Activated naive CD4-positive, alpha-beta T cell treated with Interleukin-2 at 50 U/mL for 16 hours (primary cell): ENCODE data around the gene EIF3B.
"Not testable (repeated sequence)": the region's sequence is repeated elsewhere in the genome, so short reads cannot be mapped to it uniquely, and the experiment has no call there.

ENCODE experiments used
- DNase-seq: peaks from one replicate; pipeline ENCODE4 v3.0.0-alpha.2; 2020

EIF3B gene

DNA sequence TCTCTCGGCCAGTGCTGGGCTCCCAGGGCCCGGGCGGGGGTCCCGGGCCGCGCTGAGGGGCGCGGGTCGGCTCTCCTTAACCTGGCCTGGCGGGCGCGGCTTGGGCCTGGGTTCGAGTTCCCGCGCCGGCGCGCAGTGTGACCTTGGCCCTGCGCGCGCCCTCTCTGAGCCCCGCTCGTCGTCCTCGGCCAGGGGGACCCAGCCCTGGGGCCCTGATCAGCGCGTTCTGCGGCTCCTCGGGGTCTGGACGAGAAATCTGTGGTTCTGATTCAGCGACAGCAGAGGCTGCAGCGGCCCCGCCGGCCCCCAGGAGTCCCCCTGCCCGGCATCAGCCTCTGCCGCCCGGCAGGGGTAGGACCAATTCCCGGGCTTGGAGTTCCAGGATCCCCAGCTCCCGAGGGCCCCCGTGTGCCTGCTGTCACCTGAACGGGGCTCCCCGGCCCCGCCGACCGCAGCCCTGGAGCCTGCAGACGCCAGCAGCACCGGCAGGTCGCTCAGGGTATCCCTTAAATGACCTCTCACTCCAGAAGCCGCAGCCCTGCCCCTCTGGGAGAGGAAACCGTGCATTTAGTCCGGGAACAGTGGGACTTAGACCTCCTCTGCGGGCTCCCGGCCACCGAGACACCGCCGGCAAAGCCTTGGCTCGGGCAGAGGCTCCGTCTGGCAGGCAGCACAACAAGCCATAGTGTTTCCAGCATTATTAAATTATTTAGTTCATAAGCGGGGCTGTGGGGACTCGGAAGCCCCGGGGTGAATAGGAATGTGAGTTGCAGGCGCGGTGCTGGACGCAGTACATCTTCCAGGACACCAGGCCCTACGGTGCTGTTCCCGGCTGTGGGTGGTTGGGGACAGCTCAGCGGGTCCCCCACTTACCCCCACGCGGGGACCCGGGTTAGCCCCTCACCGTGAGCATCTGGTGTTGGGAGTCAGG is 49.4 kb downstream of the EIF3B start:
- DNase-seq: peak; percentile 29

DNA sequence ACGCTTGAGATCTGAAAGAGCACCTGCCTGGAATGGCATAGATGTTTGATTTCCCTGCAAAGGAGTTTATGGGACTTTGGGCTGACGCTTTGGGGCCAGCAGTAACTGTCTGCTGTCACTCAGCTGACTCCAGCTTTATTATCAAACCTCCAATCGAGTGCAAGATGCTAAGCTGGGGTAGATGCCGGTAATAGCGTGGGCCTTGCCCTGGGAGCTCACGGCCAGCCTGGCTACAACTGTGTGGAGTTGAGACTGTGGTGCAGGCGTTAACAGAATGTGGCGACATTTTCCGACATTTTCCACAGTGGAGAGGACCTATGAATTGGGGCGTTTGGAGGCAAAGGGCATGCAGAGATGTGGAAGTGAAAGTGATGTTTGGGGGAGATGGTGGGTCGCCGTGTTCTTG is 50.1 kb downstream of the EIF3B start:
- DNase-seq: no peak

DNA sequence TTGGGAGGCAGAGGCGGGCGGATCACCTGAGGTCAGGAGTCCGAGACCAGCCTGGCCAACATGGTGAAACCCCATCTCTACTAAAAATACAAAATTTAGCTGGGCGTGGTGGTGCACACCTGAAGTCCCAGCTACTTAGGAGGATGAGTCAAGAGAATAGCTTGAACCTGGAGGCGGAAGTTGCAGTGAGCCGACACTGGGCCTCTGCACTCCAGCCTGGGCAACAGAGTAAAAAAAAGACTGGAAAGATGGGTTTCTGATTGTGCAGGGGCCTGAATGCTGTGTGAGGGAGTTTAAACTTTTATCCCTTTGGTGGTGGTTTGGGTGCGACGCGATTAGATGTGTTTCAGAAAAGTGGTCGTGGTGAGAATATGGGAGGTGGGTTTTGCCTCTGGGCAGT is 50.6 kb downstream of the EIF3B start:
- DNase-seq: no peak

DNA sequence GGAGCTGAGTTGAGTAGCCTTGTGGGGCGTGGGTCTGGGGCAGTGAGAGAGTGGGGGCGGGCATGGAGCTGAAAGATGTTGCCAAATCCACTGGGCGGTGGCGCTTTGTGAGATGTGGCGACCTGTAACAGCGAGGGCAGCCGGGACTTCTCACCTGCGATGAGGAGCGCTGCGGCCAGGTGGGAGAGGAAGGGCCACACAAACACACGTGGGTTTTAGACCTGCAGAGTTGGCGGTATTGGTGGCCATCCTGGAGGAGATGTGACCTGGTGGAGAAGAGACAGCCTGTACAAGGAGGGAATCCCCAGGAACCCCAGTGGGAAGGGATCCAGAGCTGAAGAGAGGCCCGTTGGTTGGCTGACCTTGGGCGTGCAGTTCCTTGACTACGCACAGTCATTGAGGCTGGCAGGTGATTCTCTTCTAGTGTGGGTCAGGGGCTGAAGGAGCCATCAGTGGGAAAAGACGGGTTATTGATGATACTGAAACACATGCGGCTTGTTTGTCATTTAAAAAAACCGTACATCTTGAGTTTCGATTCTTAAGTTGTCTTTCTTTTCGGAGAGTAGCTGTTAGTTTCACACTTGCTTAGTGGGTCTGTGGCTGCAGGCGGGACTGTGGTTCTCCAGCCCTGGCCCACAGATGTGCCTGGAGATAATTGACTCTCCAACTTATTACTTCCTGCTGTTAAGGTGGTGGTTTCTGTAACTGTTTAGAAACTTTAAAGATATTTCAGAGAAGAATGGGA is 51.1 kb downstream of the EIF3B start:
- DNase-seq: peak; percentile 70

DNA sequence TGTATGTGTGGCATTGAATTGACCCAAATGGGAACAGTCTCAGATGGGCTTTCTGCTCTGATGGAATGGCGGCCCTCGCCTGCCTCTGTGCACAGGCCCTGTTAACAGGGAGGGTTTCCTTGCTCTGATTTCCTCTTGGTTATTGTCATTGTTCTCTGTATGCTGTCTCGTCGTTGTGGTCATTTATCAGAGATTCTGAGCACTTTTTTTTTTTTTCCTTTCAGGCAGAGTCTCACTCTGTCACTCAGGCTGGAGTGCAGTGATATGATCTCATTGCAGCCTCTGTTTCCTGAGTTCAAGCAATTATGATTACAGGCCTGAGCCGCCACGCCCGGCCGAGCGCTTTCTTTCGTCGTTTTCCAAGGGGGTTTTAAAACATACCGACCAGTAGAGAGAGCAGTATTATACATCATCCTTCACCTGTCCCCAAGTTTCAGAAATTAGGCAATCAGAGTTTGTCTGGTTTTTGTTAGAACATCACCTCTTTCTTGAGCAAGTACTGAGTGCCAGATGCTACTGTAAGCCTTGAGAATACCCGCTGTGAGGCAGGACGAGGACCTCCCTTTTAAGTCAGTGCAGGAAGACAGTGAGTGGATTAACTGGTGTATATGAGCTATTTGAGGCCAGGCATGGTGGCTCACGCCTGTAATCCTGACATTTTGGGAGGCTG is 55.3 kb downstream of the EIF3B start:
- DNase-seq: no peak

DNA sequence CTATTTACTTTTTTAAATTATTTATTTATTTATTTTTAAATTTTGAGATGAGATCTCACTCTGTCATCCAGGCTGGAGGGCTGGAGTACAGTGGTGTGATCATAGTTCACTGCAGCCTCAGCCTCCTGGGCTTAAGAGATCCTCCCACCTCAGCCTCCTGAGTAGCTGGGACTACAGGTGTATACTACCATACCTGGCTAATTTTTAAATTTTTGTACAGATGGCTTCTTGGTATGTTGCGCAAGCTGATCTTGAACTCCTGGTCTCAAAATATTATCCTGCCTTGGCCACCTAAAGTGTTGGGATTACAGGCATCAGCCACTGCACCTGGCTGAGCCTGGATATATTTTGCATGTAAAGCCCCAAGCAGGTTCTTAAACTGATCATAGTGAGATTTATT is 56.4 kb downstream of the EIF3B start:
- no peak for DNase-seq

DNA sequence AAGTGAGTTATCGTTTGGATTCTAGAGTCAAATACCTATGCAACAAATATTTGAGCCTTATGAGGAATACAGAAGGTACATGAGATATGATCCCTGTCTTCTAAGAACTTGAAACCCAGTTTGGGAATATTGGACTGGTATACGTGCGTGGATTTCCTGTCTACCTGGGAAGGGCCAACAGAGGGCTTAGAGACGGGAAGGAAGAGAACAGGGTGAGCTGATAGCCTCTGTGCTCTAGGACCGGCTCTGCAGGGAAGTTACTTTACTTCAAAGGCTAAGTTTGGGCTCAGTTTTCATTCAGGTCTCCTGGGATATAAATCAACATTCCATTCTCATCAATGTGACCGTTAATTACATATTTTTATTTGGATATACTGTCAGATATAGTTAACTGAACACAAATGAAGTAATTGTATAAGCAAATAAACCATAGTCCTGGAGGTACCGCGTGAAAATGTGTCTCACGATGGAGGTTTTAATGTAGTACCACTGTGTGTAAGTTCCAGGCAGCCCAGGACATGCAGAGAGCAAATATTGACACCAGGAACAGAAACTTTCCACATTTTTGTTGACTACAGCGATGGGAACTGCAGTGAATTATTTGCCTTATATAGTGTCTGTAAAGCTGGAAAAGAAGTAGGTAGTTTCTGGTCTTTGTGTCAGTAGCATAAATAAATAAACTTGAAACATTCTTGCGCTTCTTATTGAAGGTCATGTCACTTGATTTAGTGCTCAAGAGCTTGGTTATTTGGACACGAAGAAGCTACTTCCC is 57.4 kb downstream of the EIF3B start:
- DNase-seq: no peak

DNA sequence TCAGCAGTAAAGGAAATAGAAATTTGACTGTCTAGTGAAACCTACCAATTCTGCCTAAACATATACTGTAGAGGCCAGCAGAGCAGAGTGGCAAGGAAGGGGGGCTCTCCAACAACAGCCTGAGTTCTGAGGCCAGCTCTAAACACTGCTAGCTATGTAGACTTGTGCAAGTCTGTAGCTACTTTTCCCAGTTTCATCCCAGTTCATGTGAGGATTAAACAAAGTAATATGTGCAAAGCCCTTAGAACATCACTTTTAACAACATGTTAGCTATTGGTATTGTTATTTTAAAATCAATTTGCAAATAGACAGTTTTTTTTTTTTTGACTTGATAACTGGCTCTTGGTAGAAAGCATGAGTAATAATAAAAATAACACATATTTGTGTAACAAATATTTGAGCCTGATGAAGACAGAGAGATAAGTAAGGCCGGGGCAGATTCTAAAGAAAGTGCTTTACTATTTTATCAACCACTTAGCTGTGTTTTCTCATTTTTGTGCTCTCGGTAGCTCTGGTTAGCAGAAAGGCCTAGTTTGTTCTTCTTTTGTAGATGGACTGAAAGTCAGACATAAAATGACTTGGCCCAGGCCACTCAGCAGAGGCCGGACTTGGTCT is 58.1 kb downstream of the EIF3B start:
- no peak for DNase-seq

GRCh38 chr7:2416063-2416462 is 61.4 kb downstream of the EIF3B start:
- DNase-seq: no peak

GRCh38 chr7:2416650-2417049 is 62.0 kb downstream of the EIF3B start:
- no peak for DNase-seq

DNA sequence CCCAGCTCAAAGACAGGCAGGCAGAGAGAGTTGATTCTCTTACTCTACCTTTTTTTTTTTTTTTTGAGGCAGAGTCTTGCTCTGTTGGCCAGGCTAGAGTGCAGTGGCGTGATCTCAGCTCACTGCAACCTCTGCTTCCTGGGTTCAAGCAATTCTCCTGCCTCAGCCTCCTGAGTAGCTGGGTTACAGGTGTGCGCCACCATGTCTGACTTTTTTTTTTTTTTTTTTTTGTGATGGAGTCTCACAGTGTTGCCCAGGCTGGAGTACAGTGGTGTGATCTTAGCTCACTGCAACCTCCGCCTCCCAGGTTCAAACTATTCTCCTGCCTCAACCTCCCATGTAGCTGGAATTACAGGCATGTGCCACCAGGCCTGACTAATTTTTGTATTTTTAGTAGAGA is 62.6 kb downstream of the EIF3B start:
- not testable (repeated sequence) for DNase-seq

DNA sequence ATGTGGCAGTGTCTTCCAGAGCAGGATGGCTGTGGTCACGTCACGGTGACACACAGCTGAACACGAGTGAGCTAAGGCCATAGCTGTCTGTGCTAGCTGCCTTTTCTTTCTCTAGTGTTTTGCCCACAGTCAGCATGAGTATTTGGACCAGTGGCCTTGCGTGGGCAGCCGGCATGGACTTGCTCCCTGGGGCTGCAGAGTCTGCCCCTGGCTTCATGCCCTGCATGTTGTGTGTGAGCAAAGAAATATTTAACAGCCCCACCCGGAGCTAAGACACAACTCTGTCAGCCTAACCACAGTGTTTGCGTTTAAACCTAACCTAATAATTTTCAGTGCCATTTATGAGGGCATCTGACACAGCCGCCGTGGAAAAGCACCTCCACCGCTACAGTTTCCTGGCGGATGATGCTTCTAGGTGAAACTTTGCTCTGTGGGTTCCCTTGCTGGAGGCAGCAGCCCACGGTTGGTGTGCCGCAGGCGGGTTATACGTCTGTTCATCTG is 63.4 kb downstream of the EIF3B start:
- peak; percentile 70 for DNase-seq

DNA sequence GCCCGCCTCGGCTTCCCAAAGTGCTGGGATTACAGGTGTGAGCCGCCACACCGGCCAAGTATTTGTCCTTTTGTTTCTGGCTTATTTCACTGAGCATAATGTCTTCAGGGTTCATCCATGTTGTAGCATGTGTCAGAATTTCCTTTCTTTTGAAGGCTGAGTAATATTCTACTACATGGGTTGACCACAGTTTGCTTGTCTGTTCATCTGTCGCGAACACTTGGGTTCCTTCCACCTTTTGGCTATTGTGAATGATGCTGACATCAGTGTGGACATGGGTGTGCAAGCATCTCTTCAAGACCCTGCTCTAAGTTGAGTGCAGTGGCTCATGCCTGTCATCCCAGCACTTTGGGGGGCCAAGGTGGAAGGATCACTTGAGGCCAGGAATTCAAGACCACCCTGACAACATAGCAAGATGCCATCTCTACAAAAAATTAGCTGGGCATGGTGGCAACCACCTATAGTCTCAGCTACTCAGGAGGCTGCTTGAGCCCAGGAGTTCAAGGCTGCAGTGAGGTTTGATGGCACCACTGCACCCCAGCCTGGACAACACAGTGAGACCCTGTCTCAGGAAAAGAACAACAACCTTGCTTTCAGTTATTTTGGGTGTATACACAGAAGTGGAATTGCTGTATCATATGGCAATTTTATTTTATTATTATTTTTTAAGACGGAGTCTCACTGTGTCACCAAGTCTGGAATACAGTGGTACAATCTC is 65.7 kb downstream of the EIF3B start:
- DNase-seq: no peak

GRCh38 chr7:2421943-2422310 is 67.3 kb downstream of the EIF3B start:
- no peak for DNase-seq

DNA sequence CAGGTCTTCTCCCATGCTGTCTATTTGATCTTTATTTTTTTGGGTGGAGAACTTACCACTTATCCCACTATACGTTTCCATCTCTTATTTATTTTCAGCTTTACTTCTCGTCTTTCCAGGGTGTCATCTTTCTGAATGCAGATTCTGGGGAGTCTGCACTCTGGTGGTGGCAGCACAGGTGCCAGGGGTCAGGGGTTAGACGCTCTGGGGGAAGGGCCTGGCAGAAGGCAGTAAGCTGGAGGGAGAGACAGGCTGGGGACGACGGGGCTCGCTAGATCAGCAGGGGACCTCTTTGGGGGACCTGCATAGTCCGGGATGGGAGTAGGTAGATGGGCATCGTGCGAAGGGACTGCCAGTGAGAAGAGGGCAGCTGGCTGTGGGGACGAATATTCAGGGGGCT is 71.1 kb downstream of the EIF3B start:
- DNase-seq: no peak
